MM.1S (cell line): Measurements from ENCODE around the gene FYB1.

Source experiments
- DNase-seq: peaks from one replicate; pipeline ENCODE4 v3.0.0-alpha.2; 2015
- H2AFZ ChIP-seq: fragments of 300-600 bp; sonication (generic); 2 replicates; pipeline ENCODE4 v1.6.0; 2016; ENCODE audit warnings: antibody characterized with exemption, low read length
- H3F3A ChIP-seq: fragments of 300-600 bp; sonication (generic); 2 replicates; pipeline ENCODE4 v1.6.1; 2016; ENCODE audit warnings: mild to moderate bottlenecking, antibody characterized with exemption, low read length, moderate library complexity, mixed read lengths; ENCODE audit not compliant: insufficient read depth
- H3K27ac ChIP-seq: fragments of 300-600 bp; sonication (generic); 2 replicates; pipeline ENCODE4 v1.5.1; 2016; ENCODE audit warnings: mild to moderate bottlenecking, low read length
- H3K27me3 ChIP-seq: fragments of 300-600 bp; sonication (generic); replicated peaks from 2 replicates; pipeline ENCODE4 v1.6.0; 2016; ENCODE audit warnings: low read length; ENCODE audit not compliant: insufficient read depth
- H3K36me3 ChIP-seq: fragments of 300-600 bp; sonication (generic); replicated peaks from 2 replicates; pipeline ENCODE4 v1.6.1; 2016; ENCODE audit warnings: mild to moderate bottlenecking, low read length, mixed read lengths; ENCODE audit not compliant: insufficient read depth
- H3K4me1 ChIP-seq: fragments of 300-600 bp; sonication (generic); 2 replicates; pipeline ENCODE4 v1.6.1; 2016; ENCODE audit warnings: low read length, mixed read lengths
- H3K4me2 ChIP-seq: fragments of 300-600 bp; sonication (generic); 2 replicates; pipeline ENCODE4 v1.6.0; 2016; ENCODE audit warnings: low read depth, low read length
- H3K4me3 ChIP-seq: fragments of 300-600 bp; sonication (generic); 2 replicates; pipeline ENCODE4 v1.5.1; 2016; ENCODE audit warnings: low read length, mixed read lengths
- H3K79me2 ChIP-seq: fragments of 300-600 bp; sonication (generic); 2 replicates; pipeline ENCODE4 v1.6.1; 2016; ENCODE audit warnings: mixed run types, low read length, mixed read lengths
- H3K9ac ChIP-seq: fragments of 300-600 bp; sonication (generic); 2 replicates; pipeline ENCODE4 v1.6.1; 2016; ENCODE audit warnings: low read length, mixed read lengths
- H3K9me2 ChIP-seq: fragments of 300-600 bp; sonication (generic); replicated peaks from 2 replicates; pipeline ENCODE4 v1.6.1; 2016; ENCODE audit warnings: mild to moderate bottlenecking, low read length, mixed read lengths; ENCODE audit not compliant: insufficient read depth
- H3K9me3 ChIP-seq: fragments of 300-600 bp; sonication (generic); replicated peaks from 2 replicates; pipeline ENCODE4 v1.6.1; 2016; ENCODE audit warnings: mild to moderate bottlenecking, low read length, mixed read lengths; ENCODE audit not compliant: insufficient read depth
- H4K20me1 ChIP-seq: fragments of 300-600 bp; sonication (generic); 2 replicates; pipeline ENCODE4 v1.6.1; 2016; ENCODE audit warnings: mild to moderate bottlenecking, low read length, moderate library complexity, mixed read lengths; ENCODE audit not compliant: insufficient read depth
- EZH2 ChIP-seq: fragments of 300-600 bp; sonication (generic); optimal IDR thresholded peaks from 2 replicates; pipeline ENCODE3; 2017; ENCODE audit warnings: low read depth, mild to moderate bottlenecking, antibody characterized with exemption, low read length, mixed read lengths
- EZH2phosphoT487 ChIP-seq: fragments of 300-600 bp; sonication (generic); IDR thresholded peaks from 2 replicates; pipeline ENCODE4 v1.6.1; 2018; ENCODE audit warnings: antibody characterized with exemption, low read length
- TF ChIP-seq, protein P1 (sequence below): fragments of 300-600 bp; sonication (generic); IDR thresholded peaks from 2 replicates; pipeline ENCODE4 v1.5.1; 2016; ENCODE audit warnings: antibody characterized with exemption, low read length, mixed read lengths

Gene FYB1

DNA sequence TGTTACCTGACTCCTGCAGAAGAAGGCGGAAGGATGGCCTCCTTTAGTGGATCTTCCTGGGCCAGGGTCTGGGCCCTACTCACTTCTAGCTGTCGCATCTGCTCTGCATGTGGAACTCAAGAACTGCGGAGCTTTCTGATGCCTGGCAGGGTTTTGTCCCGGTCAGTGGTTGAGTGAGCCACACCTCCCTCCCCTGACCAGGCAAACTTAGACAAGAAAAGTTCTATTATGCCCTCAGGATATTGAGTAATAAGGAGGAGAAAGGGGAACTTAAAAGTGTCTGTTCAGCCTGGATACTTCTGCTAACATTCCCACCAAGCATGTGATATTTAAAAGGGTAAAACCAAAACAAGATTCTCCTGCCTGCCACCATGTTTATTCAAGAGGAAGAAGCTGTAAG, at the start of gene FYB1:
TSS of gene FYB1 (minus strand) at position 127 of the 400 bp plus-strand sequence. CDS start 16,603 bp downstream, outside the sequence.
- no peaks in the 10 kb centered on the region for H3K79me2 ChIP-seq
- H3K4me3 ChIP-seq: no peak within 1 kb of the TSS
- H3F3A ChIP-seq: no peaks in the 10 kb centered on the region
- no peak within 1 kb of the TSS for H3K27ac ChIP-seq
- TF ChIP-seq, protein P1, sequence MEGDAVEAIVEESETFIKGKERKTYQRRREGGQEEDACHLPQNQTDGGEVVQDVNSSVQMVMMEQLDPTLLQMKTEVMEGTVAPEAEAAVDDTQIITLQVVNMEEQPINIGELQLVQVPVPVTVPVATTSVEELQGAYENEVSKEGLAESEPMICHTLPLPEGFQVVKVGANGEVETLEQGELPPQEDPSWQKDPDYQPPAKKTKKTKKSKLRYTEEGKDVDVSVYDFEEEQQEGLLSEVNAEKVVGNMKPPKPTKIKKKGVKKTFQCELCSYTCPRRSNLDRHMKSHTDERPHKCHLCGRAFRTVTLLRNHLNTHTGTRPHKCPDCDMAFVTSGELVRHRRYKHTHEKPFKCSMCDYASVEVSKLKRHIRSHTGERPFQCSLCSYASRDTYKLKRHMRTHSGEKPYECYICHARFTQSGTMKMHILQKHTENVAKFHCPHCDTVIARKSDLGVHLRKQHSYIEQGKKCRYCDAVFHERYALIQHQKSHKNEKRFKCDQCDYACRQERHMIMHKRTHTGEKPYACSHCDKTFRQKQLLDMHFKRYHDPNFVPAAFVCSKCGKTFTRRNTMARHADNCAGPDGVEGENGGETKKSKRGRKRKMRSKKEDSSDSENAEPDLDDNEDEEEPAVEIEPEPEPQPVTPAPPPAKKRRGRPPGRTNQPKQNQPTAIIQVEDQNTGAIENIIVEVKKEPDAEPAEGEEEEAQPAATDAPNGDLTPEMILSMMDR: no peak
- TF ChIP-seq EZH2phosphoT487: no peak
- no peak for TF ChIP-seq EZH2
- no peaks in the 10 kb centered on the region for H4K20me1 ChIP-seq
- no peaks in the 10 kb centered on the region for H3K27me3 ChIP-seq
- no peaks in the 10 kb centered on the region for H3K4me1 ChIP-seq
- H2AFZ ChIP-seq: no peak within 1 kb of the TSS
- DNase-seq: no peak
- no peaks in the 10 kb centered on the region for H3K9me2 ChIP-seq
- no peak within 1 kb of the TSS for H3K9ac ChIP-seq
- no peaks in the 10 kb centered on the region for H3K9me3 ChIP-seq
- H3K36me3 ChIP-seq: no peaks in the 10 kb centered on the region
- no peak within 1 kb of the TSS for H3K4me2 ChIP-seq

GRCh38 chr5:39267186-39267585, 47.8 kb upstream of the FYB1 start:
- no peak overlapping the region for H2AFZ ChIP-seq
- no peak overlapping the region for H3K9ac ChIP-seq
- H3K27me3 ChIP-seq: no peaks in the 10 kb centered on the region
- DNase-seq: no peak
- no peaks in the 10 kb centered on the region for H4K20me1 ChIP-seq
- H3K36me3 ChIP-seq: no peaks in the 10 kb centered on the region
- TF ChIP-seq, protein P1: no peak
- TF ChIP-seq EZH2 (no peak), EZH2phosphoT487 (no peak)
- no peak overlapping the region for H3K4me2 ChIP-seq
- peaks cover 19% of the 10 kb centered on the region for H3K4me1 ChIP-seq
- no peaks in the 10 kb centered on the region for H3K79me2 ChIP-seq
- no peak overlapping the region for H3K27ac ChIP-seq
- no peak overlapping the region for H3K4me3 ChIP-seq
- no peaks in the 10 kb centered on the region for H3K9me3 ChIP-seq
- peaks cover 4% of the 10 kb centered on the region; the same call in 1 of the 2 replicates for H3F3A ChIP-seq
- H3K9me2 ChIP-seq: no peaks in the 10 kb centered on the region

DNA sequence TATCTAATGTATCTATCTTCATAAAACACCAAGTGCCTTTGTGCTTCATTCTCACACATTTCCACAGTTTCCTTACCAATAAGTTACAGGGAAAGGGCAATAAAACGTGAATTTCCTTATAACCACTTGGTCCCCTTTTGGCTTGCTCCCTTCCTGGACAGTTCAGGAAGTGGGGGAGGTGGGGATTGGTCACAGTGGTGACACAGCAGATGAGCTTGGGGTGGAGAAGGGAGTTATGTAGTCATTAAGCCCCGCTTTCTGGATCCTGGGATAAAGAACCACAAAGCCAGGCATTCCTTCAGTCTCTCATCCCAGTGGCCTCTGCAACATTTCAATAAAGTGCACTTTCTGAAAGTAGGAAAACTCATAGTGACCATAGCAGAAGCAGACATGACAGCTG, 47.1 kb upstream of the FYB1 start:
- H3K27me3 ChIP-seq: no peaks in the 10 kb centered on the region
- no peak for DNase-seq
- H2AFZ ChIP-seq: no peak overlapping the region
- no peaks in the 10 kb centered on the region for H4K20me1 ChIP-seq
- no peaks in the 10 kb centered on the region for H3K9me3 ChIP-seq
- TF ChIP-seq EZH2phosphoT487: no peak
- TF ChIP-seq, protein P1: no peak
- no peak for TF ChIP-seq EZH2
- no peak overlapping the region for H3K9ac ChIP-seq
- H3K4me3 ChIP-seq: no peak overlapping the region
- H3K4me2 ChIP-seq: no peak overlapping the region
- H3K27ac ChIP-seq: no peak overlapping the region
- peaks cover 19% of the 10 kb centered on the region for H3K4me1 ChIP-seq
- H3K9me2 ChIP-seq: no peaks in the 10 kb centered on the region
- H3K36me3 ChIP-seq: no peaks in the 10 kb centered on the region
- H3F3A ChIP-seq: peaks cover 4% of the 10 kb centered on the region; the same call in 1 of the 2 replicates
- H3K79me2 ChIP-seq: no peaks in the 10 kb centered on the region
